ENCODE data around the gene TCF7L2. TPM values are rescaled to one million over a fixed set of nuclear protein-coding genes. Genes with fewer than 3 reads are reported as not detected.

TCF7L2 gene
- total and polyA plus RNA-seq, 9 donors: 21.1 to 41.7 (median 34.5) TPM

GRCh38 chr10:113028456-113029440, 78.7 kb downstream of the TCF7L2 start:
- H3K4me1 ChIP-seq (ENCODE audit: insufficient read depth): peaks cover 23% of the 10 kb centered on the region
- H3K27me3 ChIP-seq: no peaks in the 10 kb centered on the region
- no peak for DNase-seq
- TF ChIP-seq POLR2A (IDR thresholded peaks at IDR 0.05) (no peak), EP300 (IDR thresholded peaks at IDR 0.05) (no peak), CTCF (IDR thresholded peaks at IDR 0.05) (no peak)
- no peaks in the 10 kb centered on the region for H3K36me3 ChIP-seq
- no peak overlapping the region for H3K27ac ChIP-seq
- no peaks in the 10 kb centered on the region for H3K9me3 ChIP-seq
- intact Hi-C loops (cut with DNase I): no loop called here
- H3K4me3 ChIP-seq: no peak overlapping the region
- 61 to 82% (median 80%) methylated on average over 9 of the region's 9 CpGs for WGBS, 3 donors

GRCh38 chr10:113030453-113030852, 80.4 kb downstream of the TCF7L2 start:
- no peak for DNase-seq
- WGBS, 3 donors: 72 to 84% (median 75%) methylated on average over 1 of the region's 1 CpG
- no peak overlapping the region for H3K27ac ChIP-seq
- no peaks in the 10 kb centered on the region for H3K27me3 ChIP-seq
- no peak overlapping the region for H3K4me3 ChIP-seq
- no peaks in the 10 kb centered on the region for H3K9me3 ChIP-seq
- TF ChIP-seq EP300 (IDR thresholded peaks at IDR 0.05) (no peak), CTCF (IDR thresholded peaks at IDR 0.05) (no peak), POLR2A (IDR thresholded peaks at IDR 0.05) (no peak)
- H3K36me3 ChIP-seq: no peaks in the 10 kb centered on the region
- intact Hi-C loops (cut with DNase I): no loop called here
- H3K4me1 ChIP-seq (ENCODE audit: insufficient read depth): peaks cover 28% of the 10 kb centered on the region

DNA sequence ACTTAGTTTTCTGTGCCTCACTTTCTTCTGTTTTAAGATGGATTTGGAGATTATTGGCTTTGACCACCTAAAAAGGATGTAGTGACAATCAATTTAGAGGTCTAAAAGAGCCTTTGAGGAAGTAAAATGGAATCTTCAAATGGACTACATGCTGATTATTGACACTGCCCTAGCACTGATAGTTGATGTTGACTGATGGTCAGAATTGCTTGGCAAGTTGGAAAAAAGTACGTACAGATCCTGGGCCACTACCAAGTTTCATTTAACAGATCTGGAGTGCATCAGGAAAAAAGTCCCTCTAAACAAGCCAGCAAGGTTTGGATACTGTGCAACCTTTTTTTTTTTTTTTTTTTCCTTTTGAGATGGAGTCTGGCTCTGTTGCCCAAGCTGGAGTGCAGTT, 81.1 kb downstream of the TCF7L2 start:
- intact Hi-C loops (cut with DNase I): no loop called here
- no peak for DNase-seq
- Histone ChIP-seq H3K4me1 (ENCODE audit: insufficient read depth) (peaks cover 27% of the 10 kb centered on the region), H3K4me3 (no peak overlapping the region), H3K36me3 (no peaks in the 10 kb centered on the region), H3K27ac (no peak overlapping the region), H3K27me3 (no peaks in the 10 kb centered on the region), H3K9me3 (no peaks in the 10 kb centered on the region)
- TF ChIP-seq CTCF (IDR thresholded peaks at IDR 0.05): no peak
- TF ChIP-seq EP300 (IDR thresholded peaks at IDR 0.05): no peak
- TF ChIP-seq POLR2A (IDR thresholded peaks at IDR 0.05): no peak
- 65 to 86% (median 83%) methylated on average over 1 of the region's 1 CpG for WGBS, 3 donors

- intact Hi-C loops (cut with DNase I): no loop called here
Measured at GRCh38 chr10:113033991-113034390, 83.9 kb downstream of the TCF7L2 start.

More at GRCh38 chr10:113033991-113034390, 83.9 kb downstream of the TCF7L2 start:
- Histone ChIP-seq H3K27me3 (no peaks in the 10 kb centered on the region), H3K4me1 (ENCODE audit: insufficient read depth) (peaks cover 23% of the 10 kb centered on the region), H3K27ac (no peak overlapping the region), H3K4me3 (no peak overlapping the region), H3K36me3 (no peaks in the 10 kb centered on the region), H3K9me3 (no peaks in the 10 kb centered on the region)
- DNase-seq: no peak
- TF ChIP-seq CTCF (IDR thresholded peaks at IDR 0.05): no peak
- TF ChIP-seq EP300 (IDR thresholded peaks at IDR 0.05): no peak
- no peak for TF ChIP-seq POLR2A (IDR thresholded peaks at IDR 0.05)
- 89 to 96% (median 96%) methylated on average over 8 of the region's 8 CpGs for WGBS, 3 donors

Data from ovary (tissue), 9 donors.